ENCODE measurements around the gene COL11A2. TPM values are rescaled to one million over a fixed set of nuclear protein-coding genes. Genes with fewer than 3 reads are reported as not detected.

COL11A2 gene
- total RNA-seq, 1 experiment from 2014 or later = 2.3 TPM

- H2BK15ac ChIP-seq (ENCODE audit: low read depth, low read length) = no peak overlapping the region
- no peaks in the 10 kb centered on the region for H3K23me2 ChIP-seq (ENCODE audit: insufficient read length, low read depth, low read length, poor library complexity, severe bottlenecking)
- no peak overlapping the region for H3T11ph ChIP-seq (ENCODE audit: low read length)
- H3K4me1 ChIP-seq (ENCODE audit: insufficient read depth, low read length) = no peaks in the 10 kb centered on the region; the same call in 1 of the 2 replicates
- no peak for TF ChIP-seq CTCF (conservative IDR thresholded peaks at IDR 0.05)
- H2BK120ac ChIP-seq (ENCODE audit: low read depth, low read length, poor library complexity, severe bottlenecking) = no peak overlapping the region
- no peaks in the 10 kb centered on the region for H3K79me2 ChIP-seq (ENCODE audit: insufficient read depth, low read length)
- no peak overlapping the region for H2BK5ac ChIP-seq (ENCODE audit: insufficient read length, low read length)
- H3K14ac ChIP-seq (ENCODE audit: insufficient read depth, low read length) = no peak overlapping the region
- H3K36me3 Mint-ChIP-seq (ENCODE audit: insufficient read depth in 1 of 3, low read depth in 3 of 3) = peaks cover 1 to 7% (median 4%) of the 10 kb centered on the region in 3 experiments; a peak in 5 of 7 replicates
- no peak overlapping the region for H4K91ac ChIP-seq (ENCODE audit: insufficient read length, low read depth, low read length)
- no peak overlapping the region; a peak in 2 of 7 replicates for H3K27ac Mint-ChIP-seq
- H2AK5ac ChIP-seq (ENCODE audit: insufficient read length, low read length) = no peak overlapping the region
- H4K5ac ChIP-seq (ENCODE audit: insufficient read length, low read depth, low read length) = no peak overlapping the region
- no peak overlapping the region for H3K9ac ChIP-seq (ENCODE audit: extremely low read depth, insufficient read length, low read length)
- no peak overlapping the region for H3K4ac ChIP-seq (ENCODE audit: low read depth, low read length)
- no CpG with 5 or more reads among the region's 4 CpGs for WGBS (ENCODE audit: extremely low coverage, insufficient read length, low lambda C conversion rate)
- no peaks in the 10 kb centered on the region for H4K20me1 ChIP-seq (ENCODE audit: control insufficient read depth, insufficient read depth, insufficient read length)
- peaks cover 3 to 5% of the 10 kb centered on the region in 2 experiments for H3K4me1 Mint-ChIP-seq
- no peak overlapping the region for H2BK20ac ChIP-seq (ENCODE audit: low read depth, low read length, poor library complexity, severe bottlenecking)
- no peak overlapping the region for H4K8ac ChIP-seq (replicated peaks; ENCODE audit: insufficient read length, low read depth, low read length)
- H3K56ac ChIP-seq (ENCODE audit: insufficient read length, low read depth, low read length) = no peak overlapping the region
- H3K4me3 Mint-ChIP-seq = no peak overlapping the region
- no peaks in the 10 kb centered on the region for H3K79me1 ChIP-seq (ENCODE audit: insufficient read depth, low read depth, low read length, poor library complexity, severe bottlenecking)
- no peaks in the 10 kb centered on the region; the same call in 1 of the 2 replicates for H3K27me3 Mint-ChIP-seq (ENCODE audit: low read depth)
- H3K18ac ChIP-seq (ENCODE audit: insufficient read length, low read depth, low read length) = no peak overlapping the region
- no peaks in the 10 kb centered on the region for H3K9me3 Mint-ChIP-seq
- H3K23ac ChIP-seq (ENCODE audit: insufficient read length, low read depth, low read length) = no peak overlapping the region
- no peak overlapping the region for H3K27ac ChIP-seq (ENCODE audit: insufficient read length, low read depth, low read length)
- no peak overlapping the region for H2BK12ac ChIP-seq (ENCODE audit: insufficient read length, low read depth, low read length)
- H3K27me3 ChIP-seq (ENCODE audit: insufficient read depth, low read length) = no peaks in the 10 kb centered on the region
- no peak overlapping the region for H3K4me2 ChIP-seq (ENCODE audit: insufficient read depth, insufficient read length, low read length)
- H3K9me3 ChIP-seq (ENCODE audit: control insufficient read depth, low read depth, low read length) = no peaks in the 10 kb centered on the region
- H2AFZ ChIP-seq (ENCODE audit: low read length) = no peak overlapping the region
- DNase-seq = no peak
These were observed 55.9 kb downstream of the COL11A2 start for GRCh38 chr6:33136310-33136900.
